Measurements from ENCODE around the gene MYO18A. TPM values are rescaled to one million over a fixed set of nuclear protein-coding genes. Genes with fewer than 3 reads are reported as not detected.

MYO18A gene
- total RNA-seq, 3 donors from 2014 or later (not counting 1 experiment from before 2014, with no cell fraction given) = 110 to 117 (median 115) TPM

GRCh38 chr17:29079887-29080286 is 100.3 kb downstream of the MYO18A start:
- Histone ChIP-seq H3K4me1 (ENCODE audit: control insufficient read depth, insufficient read depth, low read length) (peaks cover 4% of the 10 kb centered on the region), H3K36me3 (ENCODE audit: control insufficient read depth, insufficient read depth, low read length) (peaks cover 17% of the 10 kb centered on the region), H3K9me3 (ENCODE audit: control insufficient read depth, insufficient read depth, low read length) (no peaks in the 10 kb centered on the region), H3K27me3 (ENCODE audit: control insufficient read depth, insufficient read depth, low read length) (no peaks in the 10 kb centered on the region), H3K4me3 (ENCODE audit: low read length) (no peak overlapping the region), H3K27ac (ENCODE audit: low read length) (no peak overlapping the region)
- ATAC-seq (no peak), DNase-seq (no peak)
- TF ChIP-seq CTCF (IDR thresholded peaks at IDR 0.05) = no peak
- WGBS (ENCODE audit: insufficient coverage) = 98% methylated on average over 33 of the region's 33 CpGs
- Mint-ChIP-seq H3K27me3 (ENCODE audit: low read depth in 2 of 2) (no peaks in the 10 kb centered on the region), H3K9me3 (no peaks in the 10 kb centered on the region), H3K4me3 (no peak overlapping the region), H3K27ac (no peak overlapping the region), H3K36me3 (peaks cover 7% of the 10 kb centered on the region), H3K4me1 (peaks cover 10% of the 10 kb centered on the region in 2 donors)
- intact Hi-C loops (cut with micrococcal nuclease) = no loop called here

- H3K36me3 Mint-ChIP-seq = peaks cover 5% of the 10 kb centered on the region
- 96% methylated on average over 16 of the region's 16 CpGs for WGBS (ENCODE audit: insufficient coverage)
- peaks cover 9% of the 10 kb centered on the region for H3K4me1 ChIP-seq (ENCODE audit: control insufficient read depth, insufficient read depth, low read length)
- no peaks in the 10 kb centered on the region for H3K9me3 Mint-ChIP-seq
- H3K36me3 ChIP-seq (ENCODE audit: control insufficient read depth, insufficient read depth, low read length) = peaks cover 17% of the 10 kb centered on the region
- no peak for DNase-seq
- H3K27ac Mint-ChIP-seq = no peak overlapping the region
- no peaks in the 10 kb centered on the region for H3K27me3 ChIP-seq (ENCODE audit: control insufficient read depth, insufficient read depth, low read length)
- no peak overlapping the region for H3K4me3 ChIP-seq (ENCODE audit: low read length)
- ATAC-seq = no peak
- no peaks in the 10 kb centered on the region for H3K9me3 ChIP-seq (ENCODE audit: control insufficient read depth, insufficient read depth, low read length)
- H3K27me3 Mint-ChIP-seq (ENCODE audit: low read depth in 2 of 2) = no peaks in the 10 kb centered on the region
- H3K4me1 Mint-ChIP-seq = peaks cover 14 to 15% of the 10 kb centered on the region in 2 donors
- no peak for TF ChIP-seq CTCF (IDR thresholded peaks at IDR 0.05)
- intact Hi-C loops (cut with micrococcal nuclease) = no loop called here
- H3K27ac ChIP-seq (ENCODE audit: low read length) = no peak overlapping the region
- H3K4me3 Mint-ChIP-seq = no peak overlapping the region
Measured at GRCh38 chr17:29079433-29079832, 100.8 kb downstream of the MYO18A start.

- H3K27me3 ChIP-seq (ENCODE audit: control insufficient read depth, insufficient read depth, low read length) = no peaks in the 10 kb centered on the region
- no peak for ATAC-seq
- intact Hi-C loops (cut with micrococcal nuclease) = no loop called here
- no peak overlapping the region for H3K27ac ChIP-seq (ENCODE audit: low read length)
- no peaks in the 10 kb centered on the region for H3K9me3 ChIP-seq (ENCODE audit: control insufficient read depth, insufficient read depth, low read length)
- peaks cover 19 to 25% of the 10 kb centered on the region in 2 donors for H3K4me1 Mint-ChIP-seq
- H3K36me3 ChIP-seq (ENCODE audit: control insufficient read depth, insufficient read depth, low read length) = peaks cover 17% of the 10 kb centered on the region
- no peaks in the 10 kb centered on the region for H3K27me3 Mint-ChIP-seq (ENCODE audit: low read depth in 2 of 2)
- H3K4me3 Mint-ChIP-seq = no peak overlapping the region
- H3K4me3 ChIP-seq (ENCODE audit: low read length) = no peak overlapping the region
- H3K4me1 ChIP-seq (ENCODE audit: control insufficient read depth, insufficient read depth, low read length) = peaks cover 17% of the 10 kb centered on the region
- no peaks in the 10 kb centered on the region for H3K36me3 Mint-ChIP-seq
- 97% methylated on average over 9 of the region's 9 CpGs for WGBS (ENCODE audit: insufficient coverage)
- TF ChIP-seq CTCF (IDR thresholded peaks at IDR 0.05) = no peak
- DNase-seq = no peak
- H3K9me3 Mint-ChIP-seq = no peaks in the 10 kb centered on the region
- no peak overlapping the region for H3K27ac Mint-ChIP-seq
Measured at GRCh38 chr17:29078183-29079045, 101.8 kb downstream of the MYO18A start.

Measured in natural killer cell (primary cell).